Measurements from ENCODE around the gene WAC.

GRCh38 chr10:28552775-28553174 is 19.9 kb downstream of the WAC start:
- TF ChIP-seq, protein P1, sequence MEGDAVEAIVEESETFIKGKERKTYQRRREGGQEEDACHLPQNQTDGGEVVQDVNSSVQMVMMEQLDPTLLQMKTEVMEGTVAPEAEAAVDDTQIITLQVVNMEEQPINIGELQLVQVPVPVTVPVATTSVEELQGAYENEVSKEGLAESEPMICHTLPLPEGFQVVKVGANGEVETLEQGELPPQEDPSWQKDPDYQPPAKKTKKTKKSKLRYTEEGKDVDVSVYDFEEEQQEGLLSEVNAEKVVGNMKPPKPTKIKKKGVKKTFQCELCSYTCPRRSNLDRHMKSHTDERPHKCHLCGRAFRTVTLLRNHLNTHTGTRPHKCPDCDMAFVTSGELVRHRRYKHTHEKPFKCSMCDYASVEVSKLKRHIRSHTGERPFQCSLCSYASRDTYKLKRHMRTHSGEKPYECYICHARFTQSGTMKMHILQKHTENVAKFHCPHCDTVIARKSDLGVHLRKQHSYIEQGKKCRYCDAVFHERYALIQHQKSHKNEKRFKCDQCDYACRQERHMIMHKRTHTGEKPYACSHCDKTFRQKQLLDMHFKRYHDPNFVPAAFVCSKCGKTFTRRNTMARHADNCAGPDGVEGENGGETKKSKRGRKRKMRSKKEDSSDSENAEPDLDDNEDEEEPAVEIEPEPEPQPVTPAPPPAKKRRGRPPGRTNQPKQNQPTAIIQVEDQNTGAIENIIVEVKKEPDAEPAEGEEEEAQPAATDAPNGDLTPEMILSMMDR (IDR thresholded peaks at IDR 0.05) = no peak
- no peak for TF ChIP-seq POLR2A (IDR thresholded peaks at IDR 0.05)

Data from thyroid gland (tissue), 4 donors.